ENCODE results near the gene NDUFS1.
"Not testable (repeated sequence)": the region's sequence is repeated elsewhere in the genome, so short reads cannot be mapped to it uniquely, and the experiment has no call there.

DNA sequence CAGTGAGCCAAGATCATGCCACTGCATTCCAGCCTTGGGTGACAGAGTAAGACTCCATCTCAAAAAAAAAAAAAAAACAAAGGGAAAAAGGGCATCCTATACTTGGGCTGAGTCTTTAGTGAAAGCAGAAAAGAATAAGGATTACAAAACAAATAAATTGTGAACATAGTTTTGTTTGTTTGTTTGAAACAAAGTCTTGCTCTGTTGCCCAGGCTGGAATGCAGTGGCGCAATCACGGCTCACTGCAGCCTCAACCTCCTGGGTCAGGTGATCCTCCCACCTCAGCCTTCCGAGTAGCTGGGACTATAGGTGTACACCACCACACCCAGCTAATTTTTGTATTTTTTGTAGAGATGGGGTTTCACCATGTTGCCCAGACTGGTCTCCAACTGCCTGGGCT, 36.7 kb downstream of the NDUFS1 start:
- TF ChIP-seq CTCF (IDR thresholded peaks at IDR 0.05); EZH2 (IDR thresholded peaks at IDR 0.05; ENCODE audit: borderline replicate concordance, insufficient read depth, low read depth, low read length, poor library complexity, severe bottlenecking): not testable (repeated sequence)

All from B cell (primary cell).